IPS-15b (cell line): ENCODE measurements around the gene GNAI3.
A peak's percentile ranks its signal among the peaks of the same experiment; 100 is the strongest.
"Not testable (repeated sequence)": the region's sequence is repeated elsewhere in the genome, so short reads cannot be mapped to it uniquely, and the experiment has no call there.

Source experiments
- H3K27me3 ChIP-seq: one replicate; pipeline ENCODE4 v1.6.1; 2013; ENCODE audit warnings: low read length; ENCODE audit not compliant: control insufficient read depth, insufficient read depth
- H3K36me3 ChIP-seq: one replicate; pipeline ENCODE4 v1.6.1; 2013; ENCODE audit warnings: low read length; ENCODE audit not compliant: control insufficient read depth, insufficient read depth
- H3K4me1 ChIP-seq: one replicate; pipeline ENCODE4 v1.6.1; 2013; ENCODE audit warnings: mild to moderate bottlenecking, low read length; ENCODE audit not compliant: control insufficient read depth, insufficient read depth
- H3K4me3 ChIP-seq: one replicate; pipeline ENCODE4 v1.5.1; 2013; ENCODE audit warnings: low read depth, low read length
- H3K9ac ChIP-seq: one replicate; pipeline ENCODE4 v1.6.1; 2013; ENCODE audit warnings: low read depth, mild to moderate bottlenecking, low read length
- H3K9me3 ChIP-seq: one replicate; pipeline ENCODE4 v1.6.1; 2013; ENCODE audit warnings: mild to moderate bottlenecking, low read length; ENCODE audit not compliant: control insufficient read depth, insufficient read depth

GNAI3 gene

GRCh38 chr1:109653306-109653705 is 104.9 kb downstream of the GNAI3 start:
- Histone ChIP-seq H3K4me3 (no peak overlapping the region), H3K4me1 (peaks cover 3% of the 10 kb centered on the region), H3K36me3 (no peaks in the 10 kb centered on the region), H3K9me3 (no peaks in the 10 kb centered on the region), H3K27me3 (peaks cover 17% of the 10 kb centered on the region), H3K9ac (no peak overlapping the region)

GRCh38 chr1:109654519-109654918 is 106.1 kb downstream of the GNAI3 start:
- no peak overlapping the region for H3K9ac ChIP-seq
- H3K9me3 ChIP-seq: no peaks in the 10 kb centered on the region
- no peak overlapping the region for H3K4me3 ChIP-seq
- H3K4me1 ChIP-seq: peaks cover 3% of the 10 kb centered on the region
- H3K27me3 ChIP-seq: peaks cover 17% of the 10 kb centered on the region
- H3K36me3 ChIP-seq: no peaks in the 10 kb centered on the region

GRCh38 chr1:109655615-109656519 is 107.5 kb downstream of the GNAI3 start, which contains the start of gene GSTM4:
GSTM4 (plus strand) TSS chr1:109656099; CDS start chr1:109656390, 291 bp downstream.
- Histone ChIP-seq H3K4me1 (peaks cover 3% of the 10 kb centered on the region), H3K36me3 (no peaks in the 10 kb centered on the region), H3K9ac (peak within 1 kb of the TSS; percentile 63), H3K4me3 (peak within 1 kb of the TSS; percentile 83), H3K9me3 (no peaks in the 10 kb centered on the region), H3K27me3 (peaks cover 17% of the 10 kb centered on the region)

GRCh38 chr1:109657395-109657794 is 109.0 kb downstream of the GNAI3 start:
- H3K27me3 ChIP-seq: peaks cover 13% of the 10 kb centered on the region
- no peak overlapping the region for H3K9ac ChIP-seq
- no peaks in the 10 kb centered on the region for H3K9me3 ChIP-seq
- no peak overlapping the region for H3K4me3 ChIP-seq
- H3K4me1 ChIP-seq: peaks cover 3% of the 10 kb centered on the region
- no peaks in the 10 kb centered on the region for H3K36me3 ChIP-seq

GRCh38 chr1:109657970-109658369 is 109.6 kb downstream of the GNAI3 start:
- no peak overlapping the region for H3K4me3 ChIP-seq
- H3K9ac ChIP-seq: no peak overlapping the region
- no peaks in the 10 kb centered on the region for H3K36me3 ChIP-seq
- no peaks in the 10 kb centered on the region for H3K9me3 ChIP-seq
- peaks cover 3% of the 10 kb centered on the region for H3K4me1 ChIP-seq
- H3K27me3 ChIP-seq: peaks cover 13% of the 10 kb centered on the region

- Histone ChIP-seq H3K4me1 (peaks cover 3% of the 10 kb centered on the region), H3K36me3 (no peaks in the 10 kb centered on the region), H3K27me3 (peaks cover 8% of the 10 kb centered on the region), H3K9me3 (no peaks in the 10 kb centered on the region), H3K4me3 (no peak overlapping the region), H3K9ac (no peak overlapping the region)
Observed at GRCh38 chr1:109658533-109659042, 110.2 kb downstream of the GNAI3 start.

GRCh38 chr1:109659145-109659544 is 110.7 kb downstream of the GNAI3 start:
- Histone ChIP-seq H3K36me3 (no peaks in the 10 kb centered on the region), H3K4me3 (no peak overlapping the region), H3K27me3 (peaks cover 8% of the 10 kb centered on the region), H3K9ac (no peak overlapping the region), H3K4me1 (peaks cover 3% of the 10 kb centered on the region), H3K9me3 (no peaks in the 10 kb centered on the region)

- Histone ChIP-seq H3K4me1 (no peaks in the 10 kb centered on the region), H3K9me3 (no peaks in the 10 kb centered on the region), H3K27me3 (no peaks in the 10 kb centered on the region), H3K4me3 (no peak overlapping the region), H3K36me3 (no peaks in the 10 kb centered on the region), H3K9ac (no peak overlapping the region)
Observed at GRCh38 chr1:109659997-109660690, 111.7 kb downstream of the GNAI3 start.

GRCh38 chr1:109660691-109661026 is 112.2 kb downstream of the GNAI3 start:
- not testable (repeated sequence) for H3K9me3 ChIP-seq, H3K4me3 ChIP-seq, H3K4me1 ChIP-seq, H3K36me3 ChIP-seq, H3K9ac ChIP-seq, H3K27me3 ChIP-seq

GRCh38 chr1:109661391-109661790 is 113.0 kb downstream of the GNAI3 start:
- Histone ChIP-seq H3K9me3 (no peaks in the 10 kb centered on the region), H3K4me1 (no peaks in the 10 kb centered on the region), H3K27me3 (no peaks in the 10 kb centered on the region), H3K36me3 (no peaks in the 10 kb centered on the region), H3K4me3 (no peak overlapping the region), H3K9ac (no peak overlapping the region)

- Histone ChIP-seq H3K4me1 (no peaks in the 10 kb centered on the region), H3K27me3 (no peaks in the 10 kb centered on the region), H3K9ac (no peak overlapping the region), H3K4me3 (no peak overlapping the region), H3K36me3 (no peaks in the 10 kb centered on the region), H3K9me3 (no peaks in the 10 kb centered on the region)
Observed at GRCh38 chr1:109664671-109665070, 116.3 kb downstream of the GNAI3 start.
